Limb (tissue), 2 donors: ENCODE measurements around the gene WDFY4.

Experiments
- DNase-seq, 2 donors: peaks; one replicate each; pipeline ENCODE4 v3.0.0-alpha.2; 2016; ENCODE audit errors: extremely low spot score in 2 of 2

The WDFY4 gene

DNA sequence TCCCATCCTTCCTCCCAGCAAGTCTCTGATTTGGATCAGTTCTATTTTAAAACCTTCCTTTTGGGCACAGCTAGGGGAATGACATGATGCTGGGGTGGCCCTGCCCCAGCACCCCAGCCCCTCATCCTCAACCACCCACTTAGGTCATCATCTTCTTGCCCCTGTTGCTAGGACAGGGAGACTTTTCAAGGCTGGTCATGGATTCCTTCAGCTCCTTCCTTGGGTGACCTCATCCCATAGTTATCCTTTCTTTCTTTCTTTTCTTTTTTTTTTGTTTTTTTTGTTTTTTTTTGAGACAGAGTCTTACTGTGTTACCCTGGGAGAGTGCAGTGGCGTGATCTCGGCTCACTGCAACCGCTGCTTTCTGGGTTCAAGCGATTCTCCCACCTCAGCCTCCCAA is 127.2 kb downstream of the WDFY4 start:
- DNase-seq: no peak

DNA sequence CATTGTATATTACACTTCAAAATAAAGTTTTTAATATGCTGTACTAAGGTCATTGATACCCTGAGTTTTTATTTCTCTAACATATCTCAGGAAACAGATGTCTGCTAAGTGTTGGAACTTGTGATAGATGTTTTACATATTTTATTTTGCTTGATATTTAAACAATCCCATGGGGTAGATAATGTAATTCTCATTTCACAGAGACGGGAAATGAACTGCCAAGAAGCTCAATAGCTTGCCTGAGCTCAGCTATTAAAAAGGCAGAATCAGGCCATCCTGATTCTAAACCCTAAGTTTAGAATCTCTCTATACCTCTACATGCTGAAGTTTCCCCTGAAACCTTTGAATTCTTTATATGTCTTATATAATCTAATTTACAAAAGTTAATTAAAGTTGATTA is 128.6 kb downstream of the WDFY4 start:
- no peak for DNase-seq

DNA sequence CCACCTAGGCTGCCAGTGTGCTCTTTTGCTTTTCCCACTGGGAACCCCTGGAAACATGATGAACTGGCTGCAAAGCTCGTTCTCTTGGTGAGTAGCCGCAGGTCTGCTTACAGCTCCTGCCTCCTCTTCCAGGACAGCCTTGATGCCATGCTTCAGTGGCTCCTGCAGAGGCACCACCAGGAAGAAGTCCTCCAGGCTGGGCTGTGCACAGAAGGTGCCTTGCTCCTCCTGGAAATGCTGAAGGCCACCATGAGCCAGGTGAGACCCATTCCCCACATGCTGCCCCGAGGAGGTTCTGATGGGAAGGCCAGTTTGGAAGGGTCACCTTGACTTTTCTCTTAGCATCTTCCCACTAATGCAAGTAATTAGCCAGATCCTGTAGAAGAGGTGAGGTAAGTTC is 129.2 kb downstream of the WDFY4 start:
- DNase-seq: no peak

DNA sequence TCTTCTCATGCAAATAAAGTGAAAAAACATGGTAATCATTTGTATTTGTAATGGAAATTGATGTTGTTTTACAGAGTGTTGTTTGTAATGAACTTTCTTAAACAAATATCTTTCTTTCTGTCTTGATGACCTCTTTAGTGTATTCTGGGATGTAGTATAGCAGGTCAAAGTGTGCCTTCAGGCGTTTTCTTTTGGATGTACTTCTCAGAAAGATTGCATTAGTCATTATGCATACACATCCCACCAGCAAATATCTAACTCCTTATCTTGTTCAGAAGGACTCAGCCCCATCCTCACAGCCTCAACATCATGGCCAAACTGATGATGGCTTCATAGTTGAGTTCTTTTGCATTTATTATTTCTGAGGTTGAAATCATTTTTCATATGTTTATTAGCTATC is 130.3 kb downstream of the WDFY4 start:
- no peak for DNase-seq

DNA sequence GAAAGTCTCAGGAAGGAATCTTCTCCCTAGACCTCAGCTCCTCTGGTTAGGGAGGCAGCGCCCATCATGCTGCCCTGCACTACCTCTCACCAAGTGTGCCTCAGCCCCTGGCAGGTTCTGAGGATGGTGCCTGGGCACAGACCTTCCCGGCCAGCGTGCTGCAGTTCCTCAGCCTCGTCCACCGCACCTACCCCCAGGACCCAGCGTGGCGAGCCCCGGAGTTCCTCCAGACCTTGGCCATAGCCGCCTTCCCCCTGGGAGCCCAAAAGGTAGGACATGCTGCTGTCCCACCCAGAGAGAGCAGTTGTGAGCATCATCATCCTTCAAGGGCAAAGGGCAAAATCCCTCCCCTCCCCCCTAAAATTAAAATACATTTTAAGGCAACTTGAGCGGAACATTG is 132.5 kb downstream of the WDFY4 start:
- DNase-seq: no peak

DNA sequence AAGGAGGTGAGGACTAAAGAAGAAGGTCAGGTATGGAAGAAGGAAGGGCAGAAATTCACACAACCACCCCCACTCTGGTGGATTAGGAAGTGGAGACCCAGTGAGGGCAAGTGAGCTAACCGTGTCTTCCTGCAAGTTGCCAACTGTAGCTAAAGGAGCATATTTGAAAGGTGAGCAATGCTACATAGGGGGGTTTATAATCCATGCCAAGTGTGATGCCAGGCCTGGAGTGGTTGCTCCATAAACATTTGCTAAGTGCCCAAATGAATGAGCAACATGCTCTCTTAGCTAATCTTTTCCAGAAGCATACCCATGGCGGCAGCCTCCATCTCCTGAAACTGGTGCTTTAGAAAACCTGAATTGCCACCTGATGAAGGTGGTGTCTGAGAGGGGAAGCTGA is 133.4 kb downstream of the WDFY4 start:
- no peak for DNase-seq

DNA sequence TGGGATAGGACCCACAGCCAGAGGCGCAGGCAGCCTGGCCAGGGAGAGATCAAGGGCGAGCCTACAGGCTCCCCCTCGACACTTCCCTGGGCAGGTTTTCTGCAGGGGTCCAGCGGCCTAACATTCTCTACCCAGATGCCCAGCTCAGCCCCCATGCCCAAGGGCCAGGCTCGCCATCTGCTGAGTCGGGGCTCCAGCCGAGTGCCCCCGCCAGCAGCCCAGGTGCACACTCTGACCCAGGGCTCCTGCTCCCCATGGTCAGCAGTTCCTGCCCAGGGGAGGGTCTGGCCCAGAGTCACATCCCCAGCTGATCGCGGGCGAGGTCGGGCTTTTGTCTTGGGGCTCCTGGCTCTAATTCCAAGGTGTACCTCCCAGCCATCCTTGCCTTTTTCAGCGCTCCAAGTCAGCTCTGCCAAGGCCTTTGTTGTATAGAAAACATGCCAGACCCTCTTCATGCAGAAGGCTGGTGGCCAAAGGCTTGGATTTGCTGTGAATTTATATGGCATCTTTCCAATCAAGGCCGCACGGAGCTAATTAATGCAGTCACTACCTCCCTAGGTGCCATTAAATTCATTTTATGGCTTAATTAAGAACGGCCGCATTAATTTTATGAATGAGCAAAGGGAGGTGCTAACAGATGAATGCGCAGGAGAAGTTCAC is 134.3 kb downstream of the WDFY4 start:
- no peak for DNase-seq

DNA sequence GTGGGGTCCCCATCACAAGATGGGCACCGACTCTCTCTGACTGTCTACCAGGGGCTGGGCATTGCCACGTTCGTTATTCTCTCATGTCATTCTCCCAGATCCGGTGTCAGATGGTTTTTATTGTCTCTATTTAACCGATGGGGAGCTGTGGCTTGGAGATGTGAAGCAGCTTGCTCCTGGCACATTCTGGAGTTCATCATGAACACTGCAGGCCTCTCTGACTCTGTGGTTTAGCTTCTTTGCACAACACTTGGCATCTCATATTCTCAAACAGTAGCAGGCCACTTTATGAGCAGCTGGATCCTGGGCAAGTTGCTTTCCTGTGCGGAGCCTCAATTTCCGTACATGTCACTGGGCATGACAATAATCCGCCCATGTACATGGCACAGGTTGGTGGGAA is 135.1 kb downstream of the WDFY4 start:
- no peak for DNase-seq

DNA sequence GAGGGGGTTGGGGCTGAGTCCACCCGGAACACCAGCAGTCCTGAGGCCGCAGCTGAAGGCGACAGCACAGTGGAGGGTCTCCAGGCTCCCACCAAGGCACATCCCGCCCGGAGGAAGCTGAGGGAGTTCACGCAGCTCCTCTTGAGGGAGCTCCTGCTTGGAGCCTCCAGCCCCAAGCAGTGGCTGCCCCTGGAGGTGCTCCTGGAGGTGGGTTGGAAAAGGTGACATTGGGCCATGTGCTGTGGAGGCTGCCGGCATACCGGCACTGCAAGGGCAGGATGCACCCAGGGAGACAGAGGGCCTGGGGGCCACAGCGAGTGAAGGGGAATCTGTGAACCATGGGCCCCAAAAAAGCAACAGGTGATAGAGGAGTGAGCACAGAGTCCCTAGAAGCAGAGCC is 135.6 kb downstream of the WDFY4 start:
- DNase-seq: no peak

DNA sequence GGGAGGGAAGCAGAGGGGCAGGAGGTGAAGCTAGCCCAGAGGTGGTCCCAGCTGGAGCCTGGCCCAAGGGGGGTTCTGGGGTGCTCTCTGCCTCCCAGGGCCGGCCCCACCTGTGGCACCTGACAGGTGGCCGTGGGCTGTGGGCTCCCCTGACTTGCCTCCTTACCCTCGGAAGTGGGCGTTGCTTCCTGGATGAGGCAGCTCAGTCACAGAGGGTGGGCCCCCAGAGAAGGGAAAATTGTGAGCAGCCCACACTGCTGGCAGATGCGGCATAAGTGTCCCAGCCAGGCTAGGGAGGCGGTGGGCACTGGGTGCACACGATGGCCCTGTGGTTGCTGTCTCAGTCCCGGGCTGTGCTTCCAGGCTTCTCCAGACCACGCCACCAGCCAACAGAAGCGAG is 136.0 kb downstream of the WDFY4 start:
- DNase-seq: no peak

DNA sequence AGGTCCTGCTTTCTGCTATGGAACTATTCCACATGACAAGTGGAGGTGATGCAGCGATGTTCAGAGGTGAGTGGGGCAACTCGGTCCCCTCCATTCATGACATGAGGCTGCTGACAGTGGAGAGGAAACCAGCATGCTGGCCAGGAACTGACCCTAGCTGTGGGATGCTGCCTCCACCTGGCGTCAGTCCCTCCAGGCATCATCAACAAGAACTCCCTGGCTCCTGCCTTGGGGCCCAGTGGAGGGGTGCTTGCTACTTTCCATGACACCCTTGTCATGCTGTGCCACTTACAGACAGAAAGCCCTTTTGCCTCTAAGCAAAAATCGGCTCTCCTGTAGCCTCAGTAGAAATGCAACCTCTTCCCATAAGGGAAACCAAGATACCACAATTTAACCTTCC is 136.4 kb downstream of the WDFY4 start:
- no peak for DNase-seq

DNA sequence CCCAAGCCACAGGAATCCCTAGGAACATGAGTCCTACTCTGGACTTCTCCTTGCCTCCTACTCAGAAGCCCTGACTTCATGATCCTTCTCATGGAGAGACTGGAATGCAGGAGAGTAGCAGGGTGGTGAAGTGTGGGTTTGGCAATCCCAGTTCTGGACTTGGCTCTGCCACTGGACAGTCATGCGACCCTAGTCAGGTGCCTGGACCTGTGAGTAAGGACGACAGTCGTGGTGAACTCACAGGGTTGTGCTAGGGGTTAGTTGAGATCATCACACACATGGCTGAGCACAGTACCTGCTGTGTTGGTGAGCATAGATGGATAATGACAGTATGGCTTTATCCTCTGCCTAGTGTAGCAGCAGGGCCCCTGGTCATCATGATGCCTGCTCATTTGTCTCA is 137.0 kb downstream of the WDFY4 start:
- DNase-seq: no peak

DNA sequence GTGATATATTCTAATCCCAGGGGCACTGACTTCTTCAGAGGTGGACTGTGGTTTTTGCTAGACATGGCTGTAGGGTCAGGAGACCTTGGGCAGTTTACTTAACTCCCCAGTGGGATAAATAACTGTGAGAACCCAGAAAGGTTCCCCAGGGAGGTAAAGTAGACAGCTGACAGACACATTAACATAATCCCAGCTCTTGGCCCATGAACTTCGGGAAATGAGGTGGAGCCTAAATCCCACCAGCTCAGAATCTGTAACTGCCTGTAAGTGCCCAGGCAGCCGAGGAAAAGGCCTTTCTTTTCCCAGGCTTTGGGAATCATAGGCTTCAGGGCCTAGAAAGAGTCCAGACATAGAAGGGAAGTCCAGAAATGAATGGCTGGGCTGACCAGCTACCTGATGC is 149.0 kb downstream of the WDFY4 start:
- no peak for DNase-seq

DNA sequence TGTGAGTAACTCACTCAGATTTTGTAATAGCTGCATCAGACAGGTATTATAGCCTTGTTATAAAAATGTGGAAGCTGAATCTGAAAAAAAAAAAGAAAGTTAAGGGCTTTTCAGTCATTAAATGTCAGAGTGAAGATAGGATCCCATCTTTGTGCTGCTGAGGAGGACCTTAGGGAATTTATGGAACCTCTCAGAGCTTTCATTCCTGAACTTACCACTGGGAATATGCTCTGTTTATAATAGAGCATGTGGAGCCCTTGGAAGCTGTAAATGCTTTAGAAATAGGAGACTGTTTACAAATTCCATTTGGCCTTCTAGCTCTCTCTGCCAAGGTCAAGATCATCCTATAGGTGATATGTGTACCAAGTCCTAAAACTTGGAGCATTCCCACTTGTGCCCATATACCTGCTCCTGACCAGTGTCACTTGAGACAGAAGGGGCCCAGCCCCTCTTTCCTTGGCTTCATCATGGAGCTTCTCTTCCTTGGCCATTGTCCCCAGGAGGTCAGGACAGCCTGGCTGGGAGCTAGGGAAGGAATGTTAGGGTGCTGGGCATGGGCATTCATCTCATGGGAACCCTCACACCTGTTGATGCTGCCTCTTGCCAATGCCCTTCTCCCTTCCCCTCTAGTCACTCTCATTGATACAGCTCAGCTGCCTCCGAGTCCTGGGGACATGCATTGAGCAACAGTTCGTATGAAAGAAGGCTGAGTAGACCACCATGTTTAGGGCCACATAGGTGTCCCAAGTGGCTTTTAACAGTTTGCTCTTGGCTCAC is 149.7 kb downstream of the WDFY4 start:
- DNase-seq: no peak

DNA sequence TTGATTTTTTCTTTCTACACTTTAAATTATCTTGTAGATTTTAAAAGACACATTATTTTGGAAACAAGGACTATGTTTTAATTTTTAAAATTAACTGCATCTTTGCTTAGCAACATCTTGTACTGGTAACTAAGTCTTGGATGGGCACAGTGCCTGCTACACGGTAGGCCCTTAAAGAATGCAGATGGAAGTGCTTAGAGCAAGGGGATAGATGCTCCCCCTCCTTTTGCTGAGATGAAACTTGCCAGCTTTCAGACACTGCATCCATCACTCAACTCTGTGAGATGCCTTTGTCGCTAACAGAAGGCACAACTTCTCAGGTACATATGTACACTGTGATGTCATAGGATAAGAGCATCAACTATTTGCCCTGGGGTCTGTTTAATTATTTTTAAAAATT is 151.1 kb downstream of the WDFY4 start:
- DNase-seq: no peak

DNA sequence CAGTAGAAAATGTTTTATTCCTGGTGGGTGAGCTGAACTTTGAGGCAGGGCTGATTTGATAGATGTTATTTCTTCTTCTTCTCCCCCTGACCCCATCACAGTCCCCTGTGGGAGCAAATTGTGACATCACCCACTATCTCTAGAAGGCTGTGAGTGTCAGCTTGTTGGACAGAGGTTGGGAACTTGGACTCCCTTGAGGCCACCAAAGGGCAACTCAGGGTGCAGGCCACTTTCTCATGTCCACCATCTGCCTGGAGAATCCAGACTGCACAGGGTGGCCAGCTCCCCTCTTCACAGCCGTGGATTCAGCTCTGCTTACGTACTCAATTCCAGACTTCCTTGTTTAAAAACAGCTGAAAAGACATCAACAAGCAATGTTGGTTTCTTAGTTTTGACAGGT is 151.9 kb downstream of the WDFY4 start:
- no peak for DNase-seq

DNA sequence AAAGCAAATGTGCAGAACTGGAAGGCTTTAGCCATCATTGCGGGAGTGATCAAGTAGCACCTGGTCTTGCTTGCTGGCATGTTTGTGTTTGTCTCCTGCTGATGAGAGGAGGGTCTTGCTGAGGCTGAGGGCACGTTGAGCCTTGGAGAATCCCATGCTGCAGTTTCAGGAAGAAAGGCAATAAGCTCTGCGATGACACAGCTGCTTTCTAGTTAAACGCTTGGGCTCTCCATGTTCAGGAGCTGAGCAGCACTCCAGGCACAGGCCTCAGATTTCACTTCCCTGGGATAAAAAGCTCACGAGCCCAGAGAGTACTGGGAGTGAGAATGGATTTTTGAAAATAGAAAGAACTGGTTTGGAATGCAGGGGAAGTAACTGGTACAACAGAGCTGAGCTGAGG is 154.2 kb downstream of the WDFY4 start:
- peak in 1 of 2 donors; percentile 34 for DNase-seq

DNA sequence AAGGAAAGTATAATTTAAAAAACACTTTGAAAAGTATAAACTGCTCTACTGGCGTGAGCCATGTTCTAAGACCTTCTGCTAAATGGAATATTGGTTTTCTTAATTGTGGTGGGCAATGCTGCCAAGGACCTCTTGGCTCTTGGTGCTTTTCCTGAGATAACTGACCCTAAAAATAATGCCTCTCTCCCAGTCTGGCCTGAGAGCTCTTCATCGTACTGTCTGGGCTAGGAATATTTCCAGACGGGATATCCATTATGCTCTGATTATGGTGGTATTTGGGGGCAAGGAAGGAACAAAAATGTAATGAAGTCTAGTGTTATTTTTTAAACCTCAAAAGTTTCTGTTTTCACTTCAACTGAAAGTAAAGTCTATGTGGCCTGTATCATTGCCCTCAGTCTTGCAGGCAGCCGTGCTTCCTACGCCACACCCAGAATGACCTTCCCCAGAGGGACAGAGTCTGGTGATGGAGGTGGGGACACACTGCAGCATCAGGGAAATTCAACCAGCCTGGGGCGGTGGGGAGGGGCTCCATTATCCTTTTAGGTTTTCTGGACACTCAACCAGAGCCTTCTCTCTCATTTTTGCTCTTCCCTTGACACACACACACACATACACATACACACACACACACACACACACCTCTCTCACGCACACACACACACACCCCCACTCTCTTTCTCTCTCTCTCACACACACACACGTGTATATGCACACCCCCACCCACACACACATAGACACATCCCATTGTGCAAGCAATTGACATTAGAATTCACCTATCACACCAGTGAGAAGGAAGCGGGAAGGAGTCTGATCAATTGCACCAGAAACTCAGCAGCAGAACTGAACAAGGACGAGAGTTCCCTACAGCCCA is 155.4 kb downstream of the WDFY4 start:
- DNase-seq: no peak

DNA sequence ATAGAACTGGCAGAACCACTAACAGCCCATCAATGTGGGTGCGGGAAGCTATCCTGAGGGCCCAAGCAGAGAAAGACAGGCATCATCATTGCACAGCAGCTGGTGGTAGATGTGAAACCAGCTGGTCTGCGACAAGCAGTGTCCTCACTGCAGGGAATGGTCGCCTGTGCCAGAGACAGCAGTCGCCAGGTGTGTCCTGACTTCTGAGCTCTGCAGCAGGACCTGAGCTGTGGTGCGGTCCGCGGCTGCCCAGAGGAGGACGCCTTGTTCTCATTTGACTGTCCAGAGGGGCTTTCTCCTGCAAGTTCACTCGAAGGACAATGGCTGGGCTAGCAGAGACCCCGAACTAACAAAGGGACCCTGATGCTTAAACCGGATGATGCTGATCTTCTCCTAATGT is 157.6 kb downstream of the WDFY4 start:
- no peak for DNase-seq

DNA sequence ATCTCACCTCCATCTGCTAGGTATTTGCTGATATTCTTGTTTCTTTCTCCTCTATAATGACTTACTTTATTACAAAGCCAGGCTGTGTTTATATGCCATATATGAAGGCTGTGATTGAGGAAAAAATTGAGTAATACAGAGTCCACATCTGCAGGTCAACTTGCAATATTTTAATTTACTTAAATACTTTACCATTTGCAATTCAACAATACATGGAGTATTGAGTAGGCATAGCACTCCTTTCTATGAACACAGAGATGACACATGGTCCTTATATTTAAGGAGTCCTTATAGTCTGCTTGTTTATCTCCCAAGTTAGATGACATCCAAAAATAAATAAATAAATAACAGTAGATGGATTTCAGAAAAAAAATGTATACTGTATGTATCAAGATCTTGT is 158.5 kb downstream of the WDFY4 start:
- DNase-seq: no peak

DNA sequence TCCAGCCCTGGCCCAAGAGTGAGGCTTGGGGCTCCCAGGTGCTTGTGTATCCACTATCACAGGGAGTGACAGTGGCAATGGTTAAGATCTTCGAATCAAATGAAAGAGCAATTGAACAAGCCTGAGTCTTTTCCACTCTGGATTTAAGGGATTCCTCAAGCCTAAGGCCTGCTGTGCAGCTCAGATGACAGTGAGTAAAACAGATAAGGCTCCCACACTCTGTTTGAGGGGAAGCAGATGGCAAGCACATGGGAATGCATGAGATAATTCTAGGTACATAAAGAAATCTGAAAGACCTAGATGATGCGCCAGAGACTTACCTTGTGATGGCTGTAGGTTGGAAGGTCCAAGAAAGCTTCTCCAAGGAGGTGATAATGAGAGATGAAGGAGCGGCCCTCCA is 159.9 kb downstream of the WDFY4 start:
- DNase-seq: no peak

DNA sequence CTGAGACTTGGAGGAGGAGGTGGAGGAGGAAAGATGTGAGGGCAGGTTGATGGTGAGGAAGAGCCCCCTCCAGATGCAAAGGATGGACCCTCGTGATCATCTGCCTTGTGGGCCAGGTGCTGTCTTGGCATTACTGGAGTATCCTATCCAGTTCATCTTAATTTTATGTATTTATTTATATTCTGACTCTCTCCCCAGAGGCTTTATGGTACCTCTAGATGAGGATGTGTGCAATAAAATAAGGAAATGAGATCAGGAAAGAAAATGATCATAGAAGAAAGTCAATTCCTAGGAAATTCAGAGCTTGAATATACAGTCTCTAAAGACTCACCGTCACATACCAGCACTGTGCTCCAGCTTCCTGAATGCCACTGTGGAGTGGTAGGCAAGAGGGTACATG is 160.8 kb downstream of the WDFY4 start:
- no peak for DNase-seq
